Measurements from ENCODE around the gene MT1B. TPM values are rescaled to one million over a fixed set of nuclear protein-coding genes. Genes with fewer than 3 reads are reported as not detected.
"Not testable (repeated sequence)": the region's sequence is repeated elsewhere in the genome, so short reads cannot be mapped to it uniquely, and the experiment has no call there.

MT1B gene
- total and polyA plus RNA-seq, 9 donors, result not detected

DNA sequence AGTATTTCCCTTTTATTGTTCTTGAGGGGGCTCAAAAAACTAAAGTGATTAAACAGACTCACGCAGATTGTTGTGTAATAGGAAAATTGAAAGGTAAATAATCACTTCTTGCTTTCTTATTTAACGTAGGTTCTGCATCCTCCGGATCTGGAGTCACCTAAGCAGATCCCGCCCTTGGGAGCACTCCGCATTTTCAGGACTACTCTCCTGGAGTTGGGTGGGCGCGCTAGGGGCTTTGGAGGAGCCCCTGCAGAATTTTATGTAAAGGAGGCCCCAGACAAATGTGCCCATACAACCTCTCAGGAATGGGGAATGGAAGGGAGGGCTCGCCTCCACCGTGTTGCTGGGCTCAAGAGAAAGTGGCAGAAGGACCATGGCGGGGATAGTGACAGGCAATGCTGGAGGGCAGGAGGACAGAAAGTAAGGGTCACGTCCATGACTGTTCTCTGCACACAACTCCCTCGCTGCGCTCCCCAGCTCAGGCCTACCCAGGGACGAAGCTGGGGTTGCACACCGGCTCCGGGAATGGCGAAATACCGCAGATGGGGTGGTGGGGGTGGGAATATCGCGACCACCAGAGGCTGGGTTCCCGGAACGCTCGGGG, 35.0 kb upstream of the MT1B start:
- intact Hi-C loops (cut with DNase I), result no loop called here
- Histone ChIP-seq H3K4me3 (peak overlapping the region; percentile 7), H3K9me3 (no peaks in the 10 kb centered on the region), H3K27me3 (no peaks in the 10 kb centered on the region), H3K4me1 (ENCODE audit: insufficient read depth) (peaks cover 2% of the 10 kb centered on the region), H3K27ac (no peak overlapping the region), H3K36me3 (no peaks in the 10 kb centered on the region)
- TF ChIP-seq, protein P1, sequence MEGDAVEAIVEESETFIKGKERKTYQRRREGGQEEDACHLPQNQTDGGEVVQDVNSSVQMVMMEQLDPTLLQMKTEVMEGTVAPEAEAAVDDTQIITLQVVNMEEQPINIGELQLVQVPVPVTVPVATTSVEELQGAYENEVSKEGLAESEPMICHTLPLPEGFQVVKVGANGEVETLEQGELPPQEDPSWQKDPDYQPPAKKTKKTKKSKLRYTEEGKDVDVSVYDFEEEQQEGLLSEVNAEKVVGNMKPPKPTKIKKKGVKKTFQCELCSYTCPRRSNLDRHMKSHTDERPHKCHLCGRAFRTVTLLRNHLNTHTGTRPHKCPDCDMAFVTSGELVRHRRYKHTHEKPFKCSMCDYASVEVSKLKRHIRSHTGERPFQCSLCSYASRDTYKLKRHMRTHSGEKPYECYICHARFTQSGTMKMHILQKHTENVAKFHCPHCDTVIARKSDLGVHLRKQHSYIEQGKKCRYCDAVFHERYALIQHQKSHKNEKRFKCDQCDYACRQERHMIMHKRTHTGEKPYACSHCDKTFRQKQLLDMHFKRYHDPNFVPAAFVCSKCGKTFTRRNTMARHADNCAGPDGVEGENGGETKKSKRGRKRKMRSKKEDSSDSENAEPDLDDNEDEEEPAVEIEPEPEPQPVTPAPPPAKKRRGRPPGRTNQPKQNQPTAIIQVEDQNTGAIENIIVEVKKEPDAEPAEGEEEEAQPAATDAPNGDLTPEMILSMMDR (IDR thresholded peaks at IDR 0.05), result no peak
- TF ChIP-seq POLR2A (IDR thresholded peaks at IDR 0.05) (no peak), EP300 (IDR thresholded peaks at IDR 0.05) (no peak)
- DNase-seq, result no peak
- WGBS, 3 donors, result 53 to 59% (median 58%) methylated on average over 23 of the region's 23 CpGs

DNA sequence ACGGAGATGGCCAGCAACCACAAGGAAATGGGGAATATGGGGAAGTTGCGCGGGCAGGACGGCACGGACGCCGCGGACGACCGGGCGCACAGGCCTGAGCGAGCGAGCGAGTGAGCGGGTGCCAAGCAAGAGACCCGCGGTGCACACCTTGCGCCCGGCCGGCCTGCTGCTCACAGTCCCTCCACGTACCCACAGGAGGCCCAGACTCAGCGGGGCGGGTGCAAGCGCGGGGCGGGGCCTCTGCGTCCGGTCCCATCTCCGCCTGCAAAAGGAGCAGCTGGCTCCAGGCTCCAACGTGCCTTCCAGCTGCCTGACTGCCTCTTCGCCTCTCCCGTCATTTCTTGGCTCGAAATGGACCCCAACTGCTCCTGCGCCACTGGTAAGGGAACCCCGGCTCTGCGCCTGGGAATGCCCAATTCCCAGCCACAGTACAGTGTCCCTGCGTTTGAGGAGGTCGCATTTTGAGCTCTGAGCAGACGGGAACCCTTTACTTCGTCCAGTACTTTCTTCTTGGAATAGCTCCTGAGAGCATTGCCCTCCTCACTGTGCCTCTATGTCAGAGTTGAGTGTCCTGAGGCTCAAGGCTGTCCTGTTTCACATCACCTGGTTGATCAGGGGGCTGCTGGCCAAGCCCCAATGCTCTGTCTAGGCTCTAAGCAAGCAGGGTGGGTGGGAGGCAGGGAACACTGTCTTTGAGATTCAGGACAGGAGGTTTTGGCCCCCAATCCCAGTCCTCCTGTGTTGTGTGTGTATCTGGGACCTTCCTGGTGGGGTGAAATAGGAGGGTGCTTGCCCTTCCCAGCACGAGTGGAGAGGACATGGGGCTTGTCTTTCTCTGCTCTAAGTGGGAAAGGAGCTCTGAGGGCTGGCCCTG, 34.2 kb upstream of the MT1B start:
- H3K4me1 ChIP-seq (ENCODE audit: insufficient read depth), result peaks cover 2% of the 10 kb centered on the region
- no peak overlapping the region for H3K27ac ChIP-seq
- peak; percentile 70 to 85 (median 76) for DNase-seq
- WGBS, 3 donors, result 2 to 3% (median 2%) methylated on average over 38 to 40 of the region's 41 CpGs
- TF ChIP-seq EP300 (IDR thresholded peaks at IDR 0.05) (no peak), POLR2A (IDR thresholded peaks at IDR 0.05) (no peak)
- TF ChIP-seq, protein P1 (IDR thresholded peaks at IDR 0.05), result no peak
- no peaks in the 10 kb centered on the region for H3K9me3 ChIP-seq
- intact Hi-C loops (cut with DNase I), result no loop called here
- H3K36me3 ChIP-seq, result no peaks in the 10 kb centered on the region
- H3K4me3 ChIP-seq, result peak overlapping the region; percentile 7
- H3K27me3 ChIP-seq, result no peaks in the 10 kb centered on the region

DNA sequence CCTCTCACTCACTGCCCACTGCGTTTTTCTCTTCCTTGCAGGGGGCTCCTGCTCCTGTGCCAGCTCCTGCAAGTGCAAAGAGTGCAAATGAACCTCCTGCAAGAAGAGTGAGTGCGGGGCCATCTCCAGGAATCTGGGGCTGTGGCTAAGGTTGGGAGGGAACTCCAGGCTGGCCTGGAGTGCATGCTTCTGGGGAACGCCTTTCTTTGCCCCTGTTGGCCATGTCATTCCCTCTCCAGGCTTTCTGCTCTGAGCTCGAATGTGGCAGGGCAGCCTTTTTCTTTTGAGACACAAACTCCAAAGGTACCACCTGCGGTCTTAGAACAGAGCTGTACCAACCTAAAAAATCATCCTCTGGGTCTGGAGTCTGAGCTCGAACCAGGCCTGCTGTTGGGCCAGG, 33.5 kb upstream of the MT1B start:
- no peak for DNase-seq
- Histone ChIP-seq H3K36me3 (no peaks in the 10 kb centered on the region), H3K4me3 (no peak overlapping the region), H3K9me3 (no peaks in the 10 kb centered on the region), H3K27me3 (no peaks in the 10 kb centered on the region), H3K4me1 (ENCODE audit: insufficient read depth) (peaks cover 2% of the 10 kb centered on the region), H3K27ac (no peak overlapping the region)
- intact Hi-C loops (cut with DNase I), result no loop called here
- 69 to 78% (median 77%) methylated on average over 6 of the region's 6 CpGs for WGBS, 3 donors
- TF ChIP-seq EP300 (IDR thresholded peaks at IDR 0.05), result no peak
- TF ChIP-seq, protein P1 (IDR thresholded peaks at IDR 0.05), result no peak
- no peak for TF ChIP-seq POLR2A (IDR thresholded peaks at IDR 0.05)

DNA sequence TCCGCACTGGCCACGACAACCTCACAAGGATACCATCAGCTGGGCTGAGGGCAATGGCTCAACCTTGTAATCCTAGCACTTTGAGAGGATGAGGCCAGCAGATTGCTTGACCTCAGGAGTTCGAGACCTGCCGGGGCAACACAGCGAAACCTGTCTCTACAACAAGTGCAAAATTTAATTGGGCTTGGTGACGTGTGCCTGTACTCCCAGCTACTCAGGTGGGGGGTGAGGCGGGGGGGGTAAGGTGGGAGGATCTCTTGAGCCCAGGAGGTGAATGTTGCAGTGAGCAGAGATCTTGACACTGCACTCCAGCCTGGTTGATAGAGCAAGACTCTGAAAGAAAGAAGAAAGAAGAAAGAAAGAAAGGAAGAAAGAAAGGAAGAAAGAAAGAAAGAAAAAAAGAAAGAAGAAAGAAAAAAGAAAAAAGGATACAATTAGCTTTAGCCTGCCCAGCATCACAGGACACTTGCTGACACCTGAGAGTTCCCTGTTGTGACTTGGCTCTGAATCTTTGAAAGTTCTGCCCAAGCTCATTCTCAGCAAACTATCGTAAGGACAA, 31.3 kb upstream of the MT1B start:
- WGBS, 3 donors, result 72 to 91% (median 75%) methylated on average over 7 to 8 of the region's 8 CpGs
- no peaks in the 10 kb centered on the region for H3K9me3 ChIP-seq
- intact Hi-C loops (cut with DNase I), result loop anchor here in 1 of 4 donors (10.0 kb wide), 1 partner anchor 54 kb away; no protein-coding TSS in a partner anchor
- no peak overlapping the region for H3K4me3 ChIP-seq
- DNase-seq, result no peak
- no peaks in the 10 kb centered on the region for H3K36me3 ChIP-seq
- H3K27me3 ChIP-seq, result no peaks in the 10 kb centered on the region
- TF ChIP-seq POLR2A (IDR thresholded peaks at IDR 0.05) (no peak), EP300 (IDR thresholded peaks at IDR 0.05) (no peak)
- TF ChIP-seq, protein P1 (IDR thresholded peaks at IDR 0.05), result no peak
- H3K27ac ChIP-seq, result no peak overlapping the region
- peaks cover 2% of the 10 kb centered on the region for H3K4me1 ChIP-seq (ENCODE audit: insufficient read depth)

DNA sequence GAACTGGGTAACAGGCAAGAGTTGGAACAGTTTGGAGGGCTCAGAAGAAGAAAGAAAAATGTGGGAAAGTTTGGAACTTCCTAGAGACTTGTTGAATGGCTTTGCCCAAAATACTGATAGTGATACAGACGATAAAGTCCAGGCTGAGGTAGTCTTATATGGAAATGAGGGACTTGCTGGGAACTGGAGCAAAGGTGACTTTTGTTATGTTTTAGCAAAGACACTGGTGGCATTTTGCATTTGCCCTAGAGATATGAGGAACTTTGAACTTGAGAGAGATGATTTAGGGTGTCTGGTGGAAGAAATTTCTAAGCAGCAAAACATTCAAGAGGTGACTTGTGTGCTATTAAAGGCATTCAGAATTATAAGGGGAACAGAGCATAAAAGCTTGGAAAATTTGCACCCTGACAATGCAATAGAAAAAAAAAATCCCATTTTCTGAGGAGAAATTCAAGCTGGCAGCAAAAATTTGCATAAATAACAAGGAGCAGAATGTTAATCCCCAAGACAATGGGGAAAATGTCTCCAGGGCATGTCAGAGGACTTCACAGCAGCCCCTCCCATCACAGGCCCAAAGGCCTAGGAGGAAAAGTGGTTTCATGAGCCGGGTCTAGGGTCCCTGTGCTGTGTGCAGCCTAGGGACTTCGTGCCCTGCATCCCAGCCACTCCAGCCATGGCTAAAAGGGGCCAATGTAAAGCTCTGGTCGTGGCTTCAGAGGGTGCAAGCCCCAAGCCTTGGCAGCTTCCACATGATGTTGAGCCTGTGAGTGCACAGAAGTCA, 29.8 kb upstream of the MT1B start:
- intact Hi-C loops (cut with DNase I), result loop anchor here in 1 of 4 donors (10.0 kb wide), 1 partner anchor 53 kb away; no protein-coding TSS in a partner anchor
- H3K4me3 ChIP-seq; H3K27me3 ChIP-seq; DNase-seq; H3K36me3 ChIP-seq; H3K9me3 ChIP-seq; H3K4me1 ChIP-seq (ENCODE audit: insufficient read depth); H3K27ac ChIP-seq: not testable (repeated sequence)
- WGBS, 3 donors, result 65 to 74% (median 71%) methylated on average over 4 of the region's 4 CpGs

DNA sequence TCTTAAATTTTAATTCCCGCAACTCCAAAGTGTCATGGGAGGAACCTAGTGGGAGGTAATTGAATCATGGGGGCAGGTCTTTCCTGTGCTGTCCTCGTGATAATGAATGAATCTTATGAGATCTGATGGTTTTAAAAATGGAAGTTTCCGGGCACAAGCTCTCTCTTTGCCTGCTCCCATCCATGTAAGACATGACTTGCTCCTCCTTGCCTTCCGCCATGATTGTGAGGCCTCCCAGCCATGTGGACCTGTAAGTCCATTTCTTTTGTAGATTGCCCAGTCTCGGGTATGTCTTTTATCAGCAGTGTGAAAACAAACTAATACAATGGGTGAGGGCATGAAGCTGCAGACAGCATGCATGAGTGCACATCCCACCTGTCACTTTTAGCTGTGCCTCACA, 28.5 kb upstream of the MT1B start:
- not testable (repeated sequence) for H3K4me1 ChIP-seq (ENCODE audit: insufficient read depth); H3K4me3 ChIP-seq; H3K27me3 ChIP-seq; H3K27ac ChIP-seq; H3K9me3 ChIP-seq; H3K36me3 ChIP-seq; DNase-seq
- 90 to 93% (median 90%) methylated on average over 5 of the region's 5 CpGs for WGBS, 3 donors
- intact Hi-C loops (cut with DNase I), result loop anchor here in 1 of 4 donors (10.0 kb wide), 1 partner anchor 52 kb away; no protein-coding TSS in a partner anchor
